ENCODE data around the gene BACH1. TPM values are rescaled to one million over a fixed set of nuclear protein-coding genes. Genes with fewer than 3 reads are reported as not detected.

BACH1 gene
- total RNA-seq, 1 experiment from 2014 or later, result 48.7 TPM

DNA sequence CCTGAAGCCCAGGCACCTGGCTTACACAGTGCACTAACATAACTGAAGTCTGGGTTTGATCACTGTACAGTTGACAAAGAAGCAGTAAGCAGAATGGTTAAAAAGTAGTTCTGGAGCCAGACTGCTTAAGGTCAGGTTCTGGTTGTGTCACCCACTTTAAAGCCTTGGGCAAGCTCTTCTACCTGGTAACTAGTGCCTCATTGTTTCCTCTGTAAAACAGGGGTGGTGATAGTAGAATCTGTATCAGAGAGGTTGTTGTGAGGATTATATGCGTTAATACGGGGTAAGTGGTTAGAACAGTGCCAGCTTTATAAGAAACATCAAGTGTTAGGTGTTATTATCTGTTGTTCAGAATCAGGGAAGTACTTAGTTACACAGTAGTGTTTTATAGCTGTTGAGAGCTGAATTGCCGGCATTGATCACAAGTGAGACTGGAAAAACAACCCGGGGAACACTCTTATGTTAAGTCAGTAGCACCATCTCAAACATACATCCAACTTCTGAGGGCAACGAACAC, 3.7 kb downstream of the BACH1 start:
- Mint-ChIP-seq H3K27ac (peak overlapping the region; percentile 66), H3K36me3 (no peaks in the 10 kb centered on the region)

More for the DNA sequence above, 3.7 kb downstream of the BACH1 start:
- peaks cover 9% of the 10 kb centered on the region for H3K27me3 Mint-ChIP-seq (ENCODE audit: low read depth)
- ATAC-seq, result no peak
- no peak overlapping the region for H3K4me3 Mint-ChIP-seq
- DNase-seq (ENCODE audit: low spot score), result no peak
- no peak for TF ChIP-seq NFATC4 (CRISPR knock-in tag; IDR thresholded peaks at IDR 0.05)
- TF ChIP-seq ZNF416 (CRISPR knock-in tag; IDR thresholded peaks at IDR 0.05), result no peak
- TF ChIP-seq MXD4 (CRISPR knock-in tag; IDR thresholded peaks at IDR 0.05; ENCODE audit: borderline replicate concordance), result no peak
- no peak for TF ChIP-seq CREM (CRISPR knock-in tag; IDR thresholded peaks at IDR 0.05)
- no peak for TF ChIP-seq RELA (CRISPR knock-in tag; IDR thresholded peaks at IDR 0.05; ENCODE audit: borderline replicate concordance)
- TF ChIP-seq, protein P1, sequence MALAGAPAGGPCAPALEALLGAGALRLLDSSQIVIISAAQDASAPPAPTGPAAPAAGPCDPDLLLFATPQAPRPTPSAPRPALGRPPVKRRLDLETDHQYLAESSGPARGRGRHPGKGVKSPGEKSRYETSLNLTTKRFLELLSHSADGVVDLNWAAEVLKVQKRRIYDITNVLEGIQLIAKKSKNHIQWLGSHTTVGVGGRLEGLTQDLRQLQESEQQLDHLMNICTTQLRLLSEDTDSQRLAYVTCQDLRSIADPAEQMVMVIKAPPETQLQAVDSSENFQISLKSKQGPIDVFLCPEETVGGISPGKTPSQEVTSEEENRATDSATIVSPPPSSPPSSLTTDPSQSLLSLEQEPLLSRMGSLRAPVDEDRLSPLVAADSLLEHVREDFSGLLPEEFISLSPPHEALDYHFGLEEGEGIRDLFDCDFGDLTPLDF (CRISPR knock-in tag; IDR thresholded peaks at IDR 0.05), result no peak
- TF ChIP-seq, protein P2, sequence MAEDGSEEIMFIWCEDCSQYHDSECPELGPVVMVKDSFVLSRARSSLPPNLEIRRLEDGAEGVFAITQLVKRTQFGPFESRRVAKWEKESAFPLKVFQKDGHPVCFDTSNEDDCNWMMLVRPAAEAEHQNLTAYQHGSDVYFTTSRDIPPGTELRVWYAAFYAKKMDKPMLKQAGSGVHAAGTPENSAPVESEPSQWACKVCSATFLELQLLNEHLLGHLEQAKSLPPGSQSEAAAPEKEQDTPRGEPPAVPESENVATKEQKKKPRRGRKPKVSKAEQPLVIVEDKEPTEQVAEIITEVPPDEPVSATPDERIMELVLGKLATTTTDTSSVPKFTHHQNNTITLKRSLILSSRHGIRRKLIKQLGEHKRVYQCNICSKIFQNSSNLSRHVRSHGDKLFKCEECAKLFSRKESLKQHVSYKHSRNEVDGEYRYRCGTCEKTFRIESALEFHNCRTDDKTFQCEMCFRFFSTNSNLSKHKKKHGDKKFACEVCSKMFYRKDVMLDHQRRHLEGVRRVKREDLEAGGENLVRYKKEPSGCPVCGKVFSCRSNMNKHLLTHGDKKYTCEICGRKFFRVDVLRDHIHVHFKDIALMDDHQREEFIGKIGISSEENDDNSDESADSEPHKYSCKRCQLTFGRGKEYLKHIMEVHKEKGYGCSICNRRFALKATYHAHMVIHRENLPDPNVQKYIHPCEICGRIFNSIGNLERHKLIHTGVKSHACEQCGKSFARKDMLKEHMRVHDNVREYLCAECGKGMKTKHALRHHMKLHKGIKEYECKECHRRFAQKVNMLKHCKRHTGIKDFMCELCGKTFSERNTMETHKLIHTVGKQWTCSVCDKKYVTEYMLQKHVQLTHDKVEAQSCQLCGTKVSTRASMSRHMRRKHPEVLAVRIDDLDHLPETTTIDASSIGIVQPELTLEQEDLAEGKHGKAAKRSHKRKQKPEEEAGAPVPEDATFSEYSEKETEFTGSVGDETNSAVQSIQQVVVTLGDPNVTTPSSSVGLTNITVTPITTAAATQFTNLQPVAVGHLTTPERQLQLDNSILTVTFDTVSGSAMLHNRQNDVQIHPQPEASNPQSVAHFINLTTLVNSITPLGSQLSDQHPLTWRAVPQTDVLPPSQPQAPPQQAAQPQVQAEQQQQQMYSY (CRISPR knock-in tag; IDR thresholded peaks at IDR 0.05), result no peak
- no peak for TF ChIP-seq NR1H2 (CRISPR knock-in tag; IDR thresholded peaks at IDR 0.05)
- no peak for TF ChIP-seq FOXJ3 (CRISPR knock-in tag; IDR thresholded peaks at IDR 0.05; ENCODE audit: borderline replicate concordance)
- TF ChIP-seq, protein P3, sequence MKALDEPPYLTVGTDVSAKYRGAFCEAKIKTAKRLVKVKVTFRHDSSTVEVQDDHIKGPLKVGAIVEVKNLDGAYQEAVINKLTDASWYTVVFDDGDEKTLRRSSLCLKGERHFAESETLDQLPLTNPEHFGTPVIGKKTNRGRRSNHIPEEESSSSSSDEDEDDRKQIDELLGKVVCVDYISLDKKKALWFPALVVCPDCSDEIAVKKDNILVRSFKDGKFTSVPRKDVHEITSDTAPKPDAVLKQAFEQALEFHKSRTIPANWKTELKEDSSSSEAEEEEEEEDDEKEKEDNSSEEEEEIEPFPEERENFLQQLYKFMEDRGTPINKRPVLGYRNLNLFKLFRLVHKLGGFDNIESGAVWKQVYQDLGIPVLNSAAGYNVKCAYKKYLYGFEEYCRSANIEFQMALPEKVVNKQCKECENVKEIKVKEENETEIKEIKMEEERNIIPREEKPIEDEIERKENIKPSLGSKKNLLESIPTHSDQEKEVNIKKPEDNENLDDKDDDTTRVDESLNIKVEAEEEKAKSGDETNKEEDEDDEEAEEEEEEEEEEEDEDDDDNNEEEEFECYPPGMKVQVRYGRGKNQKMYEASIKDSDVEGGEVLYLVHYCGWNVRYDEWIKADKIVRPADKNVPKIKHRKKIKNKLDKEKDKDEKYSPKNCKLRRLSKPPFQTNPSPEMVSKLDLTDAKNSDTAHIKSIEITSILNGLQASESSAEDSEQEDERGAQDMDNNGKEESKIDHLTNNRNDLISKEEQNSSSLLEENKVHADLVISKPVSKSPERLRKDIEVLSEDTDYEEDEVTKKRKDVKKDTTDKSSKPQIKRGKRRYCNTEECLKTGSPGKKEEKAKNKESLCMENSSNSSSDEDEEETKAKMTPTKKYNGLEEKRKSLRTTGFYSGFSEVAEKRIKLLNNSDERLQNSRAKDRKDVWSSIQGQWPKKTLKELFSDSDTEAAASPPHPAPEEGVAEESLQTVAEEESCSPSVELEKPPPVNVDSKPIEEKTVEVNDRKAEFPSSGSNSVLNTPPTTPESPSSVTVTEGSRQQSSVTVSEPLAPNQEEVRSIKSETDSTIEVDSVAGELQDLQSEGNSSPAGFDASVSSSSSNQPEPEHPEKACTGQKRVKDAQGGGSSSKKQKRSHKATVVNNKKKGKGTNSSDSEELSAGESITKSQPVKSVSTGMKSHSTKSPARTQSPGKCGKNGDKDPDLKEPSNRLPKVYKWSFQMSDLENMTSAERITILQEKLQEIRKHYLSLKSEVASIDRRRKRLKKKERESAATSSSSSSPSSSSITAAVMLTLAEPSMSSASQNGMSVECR (CRISPR knock-in tag; IDR thresholded peaks at IDR 0.05; ENCODE audit: borderline replicate concordance), result no peak
- no peak for TF ChIP-seq ZNF671 (CRISPR knock-in tag; IDR thresholded peaks at IDR 0.05)
- no peak for TF ChIP-seq TP53 (CRISPR knock-in tag; IDR thresholded peaks at IDR 0.05)
- no peak for TF ChIP-seq FOXP1 (CRISPR knock-in tag; IDR thresholded peaks at IDR 0.05; ENCODE audit: borderline replicate concordance)
- no peak for TF ChIP-seq KAT7 (CRISPR knock-in tag; IDR thresholded peaks at IDR 0.05; ENCODE audit: borderline replicate concordance)
- no peak for TF ChIP-seq SP1 (CRISPR knock-in tag; conservative IDR thresholded peaks at IDR 0.05)
- TF ChIP-seq, protein P4, sequence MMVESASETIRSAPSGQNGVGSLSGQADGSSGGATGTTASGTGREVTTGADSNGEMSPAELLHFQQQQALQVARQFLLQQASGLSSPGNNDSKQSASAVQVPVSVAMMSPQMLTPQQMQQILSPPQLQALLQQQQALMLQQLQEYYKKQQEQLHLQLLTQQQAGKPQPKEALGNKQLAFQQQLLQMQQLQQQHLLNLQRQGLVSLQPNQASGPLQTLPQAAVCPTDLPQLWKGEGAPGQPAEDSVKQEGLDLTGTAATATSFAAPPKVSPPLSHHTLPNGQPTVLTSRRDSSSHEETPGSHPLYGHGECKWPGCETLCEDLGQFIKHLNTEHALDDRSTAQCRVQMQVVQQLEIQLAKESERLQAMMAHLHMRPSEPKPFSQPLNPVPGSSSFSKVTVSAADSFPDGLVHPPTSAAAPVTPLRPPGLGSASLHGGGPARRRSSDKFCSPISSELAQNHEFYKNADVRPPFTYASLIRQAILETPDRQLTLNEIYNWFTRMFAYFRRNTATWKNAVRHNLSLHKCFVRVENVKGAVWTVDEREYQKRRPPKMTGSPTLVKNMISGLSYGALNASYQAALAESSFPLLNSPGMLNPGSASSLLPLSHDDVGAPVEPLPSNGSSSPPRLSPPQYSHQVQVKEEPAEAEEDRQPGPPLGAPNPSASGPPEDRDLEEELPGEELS (CRISPR knock-in tag; IDR thresholded peaks at IDR 0.05), result no peak
- TF ChIP-seq ESRRA (CRISPR knock-in tag; IDR thresholded peaks at IDR 0.05; ENCODE audit: borderline replicate concordance), result no peak
- no peak for TF ChIP-seq TEAD4 (CRISPR knock-in tag; IDR thresholded peaks at IDR 0.05)
- peaks cover 68% of the 10 kb centered on the region for H3K4me1 Mint-ChIP-seq
- no peaks in the 10 kb centered on the region for H3K9me3 Mint-ChIP-seq
- ChIA-PET POLR2A (no interaction called here), CTCF (interaction anchor here (1.1 to 1.4 kb wide), 2 partner anchors 46 to 74 kb away, joined by 3 to 4 read pairs; no protein-coding TSS in a partner anchor)

All from WTC11 (cell line).